Chondrocyte (in vitro differentiated cells): ENCODE results near the gene CLHC1. TPM values are rescaled to one million over a fixed set of nuclear protein-coding genes. Genes with fewer than 3 reads are reported as not detected.

Source experiments
- DNase-seq: peaks from one replicate; pipeline ENCODE4 v3.0.0; 2021; ENCODE audit warnings: mixed read lengths, low spot score
- H3K27ac Mint-ChIP-seq: one replicate; pipeline ENCODE4 v1.8.0; 2021; ENCODE audit warnings: mild to moderate bottlenecking, moderate library complexity, mixed read lengths; ENCODE audit not compliant: unreplicated experiment
- H3K27me3 Mint-ChIP-seq: 2 replicates; pipeline ENCODE4 v1.8.0; 2021; ENCODE audit warnings: low read depth, mixed read lengths
- H3K36me3 Mint-ChIP-seq: 2 replicates; pipeline ENCODE4 v1.8.0; 2021; ENCODE audit warnings: low read depth, mixed read lengths
- H3K4me1 Mint-ChIP-seq: 2 replicates; pipeline ENCODE4 v1.8.0; 2021; ENCODE audit warnings: low read depth, mild to moderate bottlenecking, mixed read lengths
- H3K4me3 Mint-ChIP-seq: one replicate; pipeline ENCODE4 v1.8.0; 2021; ENCODE audit warnings: mild to moderate bottlenecking, moderate library complexity, mixed read lengths; ENCODE audit not compliant: unreplicated experiment
- H3K9me3 Mint-ChIP-seq: 2 replicates; pipeline ENCODE4 v1.8.0; 2021; ENCODE audit warnings: low read depth, mixed read lengths
- total RNA-seq: library from RNA; stranded (reverse); gene quantifications from 3 replicates; pipeline ENCODE4 v1.2.1, GENCODE V29; 2021
- TF ChIP-seq, protein P1 (sequence below): fragments of 200-600 bp; sonication (generic); IDR thresholded peaks from 2 replicates; pipeline ENCODE4 v1.5.0; 2021; ENCODE audit warnings: antibody characterized with exemption, mild to moderate bottlenecking, moderate library complexity

The CLHC1 gene
- total RNA-seq, 1 donor from 2014 or later = 16.5 TPM

DNA sequence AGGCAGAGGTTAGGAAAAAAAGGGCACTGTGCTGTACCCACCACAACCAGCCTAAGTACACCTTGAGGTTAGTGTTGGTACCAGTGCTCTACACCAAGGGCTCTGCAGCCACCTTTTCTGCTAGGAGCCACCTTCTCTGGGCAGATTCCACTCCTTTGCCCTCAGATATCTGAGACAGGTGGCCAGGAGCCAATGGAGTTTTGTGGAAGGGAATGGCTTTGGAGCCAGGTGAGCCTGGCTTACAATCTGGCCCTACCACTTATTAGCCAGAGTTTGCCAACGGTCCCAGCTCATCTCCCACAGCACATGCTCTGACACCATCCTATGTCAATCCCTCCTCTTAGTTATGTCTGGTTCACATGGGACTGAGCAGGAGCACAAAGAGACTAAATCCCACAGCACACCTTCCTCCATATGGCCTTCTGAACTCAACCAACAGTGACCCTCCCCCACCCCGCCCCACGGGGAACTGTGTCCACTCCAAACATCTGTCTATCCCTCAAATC, 77.5 kb downstream of the CLHC1 start:
- TF ChIP-seq, protein P1, sequence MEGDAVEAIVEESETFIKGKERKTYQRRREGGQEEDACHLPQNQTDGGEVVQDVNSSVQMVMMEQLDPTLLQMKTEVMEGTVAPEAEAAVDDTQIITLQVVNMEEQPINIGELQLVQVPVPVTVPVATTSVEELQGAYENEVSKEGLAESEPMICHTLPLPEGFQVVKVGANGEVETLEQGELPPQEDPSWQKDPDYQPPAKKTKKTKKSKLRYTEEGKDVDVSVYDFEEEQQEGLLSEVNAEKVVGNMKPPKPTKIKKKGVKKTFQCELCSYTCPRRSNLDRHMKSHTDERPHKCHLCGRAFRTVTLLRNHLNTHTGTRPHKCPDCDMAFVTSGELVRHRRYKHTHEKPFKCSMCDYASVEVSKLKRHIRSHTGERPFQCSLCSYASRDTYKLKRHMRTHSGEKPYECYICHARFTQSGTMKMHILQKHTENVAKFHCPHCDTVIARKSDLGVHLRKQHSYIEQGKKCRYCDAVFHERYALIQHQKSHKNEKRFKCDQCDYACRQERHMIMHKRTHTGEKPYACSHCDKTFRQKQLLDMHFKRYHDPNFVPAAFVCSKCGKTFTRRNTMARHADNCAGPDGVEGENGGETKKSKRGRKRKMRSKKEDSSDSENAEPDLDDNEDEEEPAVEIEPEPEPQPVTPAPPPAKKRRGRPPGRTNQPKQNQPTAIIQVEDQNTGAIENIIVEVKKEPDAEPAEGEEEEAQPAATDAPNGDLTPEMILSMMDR = no peak
- no peaks in the 10 kb centered on the region for H3K9me3 Mint-ChIP-seq
- H3K36me3 Mint-ChIP-seq = no peaks in the 10 kb centered on the region
- no peak overlapping the region for H3K4me3 Mint-ChIP-seq
- peak overlapping the region; percentile 91 for H3K27ac Mint-ChIP-seq
- no peak for DNase-seq
- peaks cover 82% of the 10 kb centered on the region for H3K4me1 Mint-ChIP-seq
- no peaks in the 10 kb centered on the region for H3K27me3 Mint-ChIP-seq

DNA sequence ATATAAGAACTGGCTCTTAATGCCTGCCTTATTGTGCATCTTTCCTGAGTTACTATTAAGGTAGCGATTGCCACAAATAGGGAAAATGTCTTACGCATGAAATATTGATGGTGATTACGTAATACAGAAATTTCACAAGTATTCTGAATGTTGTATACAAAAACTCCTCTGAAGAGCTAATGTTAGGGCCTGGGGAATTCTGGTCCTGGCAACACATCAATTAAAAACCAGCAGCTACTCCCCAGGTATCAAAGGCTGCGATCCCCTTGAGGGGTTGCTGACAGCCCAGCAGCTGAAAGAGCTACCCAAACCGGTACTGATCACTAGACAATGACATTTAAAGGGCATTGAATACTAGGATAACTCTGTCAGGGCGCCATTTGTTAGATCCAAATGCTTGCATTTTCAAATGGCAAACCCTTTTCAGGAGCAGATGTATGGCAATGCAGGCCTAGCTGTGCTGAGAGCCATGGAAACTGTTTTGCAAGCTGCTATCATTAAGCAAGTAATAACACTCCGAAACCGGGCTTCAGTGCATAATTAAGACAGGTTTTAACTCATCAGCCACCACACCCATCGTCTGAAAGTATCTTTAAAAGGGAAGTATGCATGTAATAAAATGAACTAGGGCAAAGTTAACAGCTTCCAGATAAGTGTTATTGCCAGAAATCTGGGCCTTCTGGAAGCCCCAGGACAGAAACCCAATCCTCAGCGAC, 78.4 kb downstream of the CLHC1 start:
- H3K9me3 Mint-ChIP-seq = no peaks in the 10 kb centered on the region
- TF ChIP-seq, protein P1 = no peak
- no peak overlapping the region for H3K4me3 Mint-ChIP-seq
- no peak for DNase-seq
- no peaks in the 10 kb centered on the region for H3K27me3 Mint-ChIP-seq
- no peaks in the 10 kb centered on the region for H3K36me3 Mint-ChIP-seq
- H3K27ac Mint-ChIP-seq = peak overlapping the region; percentile 91
- peaks cover 73% of the 10 kb centered on the region for H3K4me1 Mint-ChIP-seq

DNA sequence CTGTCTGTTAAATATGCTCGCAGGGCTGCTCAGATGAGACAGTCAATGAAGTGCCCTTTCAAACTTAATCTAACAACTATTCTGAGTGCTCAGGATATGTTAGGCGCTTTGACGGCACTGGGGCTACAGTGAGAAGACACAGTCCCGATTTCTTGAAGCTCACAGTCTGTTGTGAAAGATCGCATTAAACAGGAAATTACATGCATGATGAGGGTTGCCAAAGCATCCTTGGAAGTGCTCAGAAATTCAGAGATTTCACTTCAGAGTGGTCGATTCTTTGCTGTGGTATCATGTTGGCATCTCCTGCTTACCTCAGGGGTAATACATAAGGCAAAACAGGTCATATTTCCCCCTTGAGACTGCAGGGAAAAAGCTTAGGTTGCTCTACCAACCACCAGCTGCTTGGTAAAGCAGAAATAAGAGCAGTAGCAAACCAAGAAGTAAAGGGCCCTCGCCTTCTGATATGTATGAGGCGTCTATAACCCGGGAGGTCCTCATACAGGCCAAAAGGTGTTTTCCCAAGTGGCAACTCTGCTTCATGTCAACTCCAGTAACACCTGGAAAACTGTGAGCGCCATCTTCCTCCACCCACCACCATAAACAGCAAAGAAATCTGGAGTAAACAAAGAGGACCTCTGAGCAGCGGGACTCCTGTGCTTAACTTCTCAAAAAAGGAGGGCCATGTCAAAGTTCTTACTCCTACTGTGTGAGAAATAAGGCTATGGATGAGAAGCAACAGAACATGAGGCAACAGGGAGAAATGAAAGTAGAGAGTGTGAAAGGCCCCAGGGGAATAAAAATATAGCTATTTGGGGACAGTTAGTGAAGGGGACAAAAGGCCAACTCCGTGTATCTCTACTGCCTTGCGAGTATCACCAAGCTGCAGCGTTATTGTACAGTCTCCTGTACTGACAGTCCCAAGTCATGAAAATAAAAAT, 79.3 kb downstream of the CLHC1 start:
- TF ChIP-seq, protein P1 = no peak
- Mint-ChIP-seq H3K27me3 (no peaks in the 10 kb centered on the region), H3K36me3 (no peaks in the 10 kb centered on the region), H3K4me1 (peaks cover 65% of the 10 kb centered on the region), H3K4me3 (no peak overlapping the region), H3K9me3 (no peaks in the 10 kb centered on the region), H3K27ac (peak overlapping the region; percentile 41)
- DNase-seq = no peak

DNA sequence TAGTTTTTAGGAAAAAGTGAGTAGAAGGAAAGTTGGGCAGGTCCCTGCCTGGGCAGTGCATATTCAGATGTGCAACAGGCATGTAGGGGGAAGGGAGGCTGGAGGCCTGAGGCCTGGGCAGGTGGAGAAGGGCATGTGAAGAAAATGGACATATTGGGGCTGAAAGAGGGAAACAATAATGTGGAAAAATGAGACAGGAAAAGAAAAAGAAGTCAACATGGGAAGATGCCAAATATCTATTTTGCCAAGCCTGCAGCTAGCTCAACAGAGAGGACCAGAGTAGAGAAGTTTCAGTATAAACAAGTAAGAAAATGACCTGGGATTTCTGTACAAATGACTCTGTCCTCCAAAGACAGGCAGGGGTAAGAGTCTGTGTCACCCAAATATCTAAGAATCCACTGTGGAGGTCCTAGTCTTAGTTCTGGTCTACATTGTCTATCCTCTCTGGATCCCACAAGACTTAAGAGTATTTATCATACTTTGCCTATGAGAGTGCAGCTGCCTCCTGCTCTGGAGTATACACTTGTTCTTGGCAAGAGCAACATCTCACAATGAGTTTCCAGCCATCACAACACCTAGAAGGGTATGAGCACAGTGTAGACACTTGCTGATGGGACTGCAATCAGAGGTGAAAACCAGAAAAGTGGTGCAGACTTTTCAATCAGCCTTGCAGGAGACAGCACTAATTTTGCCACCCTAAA, 80.2 kb downstream of the CLHC1 start:
- Mint-ChIP-seq H3K4me1 (peaks cover 57% of the 10 kb centered on the region), H3K27ac (peak overlapping the region; percentile 41), H3K4me3 (no peak overlapping the region), H3K9me3 (no peaks in the 10 kb centered on the region), H3K36me3 (no peaks in the 10 kb centered on the region), H3K27me3 (no peaks in the 10 kb centered on the region)
- TF ChIP-seq, protein P1 = no peak
- no peak for DNase-seq

DNA sequence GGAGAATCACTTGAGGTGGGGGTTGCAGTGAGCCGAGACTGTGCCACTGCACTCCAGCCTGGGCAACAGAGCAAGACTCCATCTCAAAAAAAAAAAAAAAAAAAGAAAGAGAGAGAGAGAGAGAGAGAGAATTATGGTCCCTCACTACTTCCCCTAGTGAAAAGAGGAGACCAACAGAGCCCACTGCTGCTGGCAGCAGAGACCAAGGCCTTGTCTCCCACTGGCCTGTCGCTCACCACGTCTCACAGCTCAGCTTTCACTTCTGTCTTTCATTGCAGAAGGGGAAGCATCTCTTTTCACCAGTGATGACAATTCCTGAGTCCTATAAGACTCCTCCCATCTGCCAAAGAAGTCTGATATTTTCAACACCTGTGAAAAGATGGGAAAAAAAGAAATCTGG, 81.3 kb downstream of the CLHC1 start:
- no peaks in the 10 kb centered on the region for H3K9me3 Mint-ChIP-seq
- no peaks in the 10 kb centered on the region for H3K27me3 Mint-ChIP-seq
- H3K36me3 Mint-ChIP-seq = no peaks in the 10 kb centered on the region
- DNase-seq = no peak
- no peak overlapping the region for H3K27ac Mint-ChIP-seq
- no peak overlapping the region for H3K4me3 Mint-ChIP-seq
- TF ChIP-seq, protein P1 = no peak
- H3K4me1 Mint-ChIP-seq = peaks cover 46% of the 10 kb centered on the region
